BE2C (cell line): ENCODE data around the gene HIPK1.
"Not testable (repeated sequence)": the region's sequence is repeated elsewhere in the genome, so short reads cannot be mapped to it uniquely, and the experiment has no call there.

Source experiments
- DNase-seq: peaks from one replicate; pipeline ENCODE4 v3.0.0-alpha.2; 2020
- H3K27me3 ChIP-seq: fragments of 250-450 bp; sonication (Bioruptor Pico); 2 replicates; pipeline ENCODE4 v1.5.1; 2020; ENCODE audit warnings: mild to moderate bottlenecking
- H3K36me3 ChIP-seq: fragments of 250-450 bp; sonication (Bioruptor Pico); 2 replicates; pipeline ENCODE4 v1.5.1; 2020; ENCODE audit warnings: mild to moderate bottlenecking
- H3K4me1 ChIP-seq: fragments of 250-450 bp; sonication (Bioruptor Pico); 2 replicates; pipeline ENCODE4 v1.5.1; 2020
- H3K4me3 ChIP-seq: 2 replicates; pipeline ENCODE4 v1.5.1; 2011; ENCODE audit warnings: low read depth, low read length
- H3K9me3 ChIP-seq: fragments of 250-450 bp; sonication (Bioruptor Pico); 2 replicates; pipeline ENCODE4 v1.5.1; 2020
- CTCF ChIP-seq: IDR thresholded peaks from 2 replicates; pipeline ENCODE4 v1.5.1; 2012; ENCODE audit warnings: mild to moderate bottlenecking, low read depth, low read length

The HIPK1 gene

DNA sequence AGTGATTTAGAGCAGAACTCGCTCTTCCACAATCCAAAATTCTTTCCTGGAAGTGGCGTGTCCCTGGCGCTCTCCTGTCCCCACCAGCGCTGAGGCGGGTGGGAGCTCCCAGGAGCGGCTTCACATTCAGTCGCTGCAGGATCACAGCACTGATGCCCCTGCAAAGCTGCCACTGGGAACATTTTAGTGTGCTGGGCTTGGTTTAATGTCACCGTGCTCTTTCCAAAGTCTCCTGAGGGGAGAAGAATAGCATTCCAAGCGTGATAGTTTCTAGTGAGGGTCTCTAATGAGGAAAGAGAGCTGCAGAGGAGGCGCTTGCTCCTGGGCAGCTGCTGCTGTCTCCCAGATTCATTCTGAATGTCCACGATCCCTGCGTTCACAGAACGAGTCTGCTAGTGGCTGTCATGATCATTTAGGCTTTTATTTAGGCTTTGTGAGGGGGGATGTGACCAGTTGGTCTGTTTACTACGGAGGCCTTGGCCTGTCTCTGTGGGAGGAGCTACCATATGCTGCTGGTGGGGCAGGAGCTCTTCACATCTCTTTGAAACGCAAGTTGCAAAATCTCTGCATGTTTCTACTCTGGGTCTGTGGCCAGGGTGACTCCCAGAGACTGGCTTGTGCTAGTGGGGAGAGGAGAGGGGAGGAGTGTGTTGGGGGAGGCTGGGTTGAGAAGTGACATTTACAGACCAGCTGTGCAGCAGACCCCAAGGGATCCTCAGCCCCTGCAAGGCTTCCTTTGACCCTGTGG, 73.5 kb downstream of the HIPK1 start:
- DNase-seq = no peak
- Histone ChIP-seq H3K27me3 (no peaks in the 10 kb centered on the region), H3K4me3 (no peak overlapping the region), H3K9me3 (no peaks in the 10 kb centered on the region), H3K4me1 (peaks cover 5% of the 10 kb centered on the region; the same call in 1 of the 2 replicates), H3K36me3 (no peaks in the 10 kb centered on the region)
- TF ChIP-seq CTCF = no peak

GRCh38 chr1:114003431-114003830, 74.3 kb downstream of the HIPK1 start:
- no peak for DNase-seq
- no peak for TF ChIP-seq CTCF
- Histone ChIP-seq H3K36me3 (no peaks in the 10 kb centered on the region), H3K9me3 (no peaks in the 10 kb centered on the region), H3K4me3 (no peak overlapping the region), H3K4me1 (peaks cover under 1% of the 10 kb centered on the region; the same call in 1 of the 2 replicates), H3K27me3 (no peaks in the 10 kb centered on the region)

DNA sequence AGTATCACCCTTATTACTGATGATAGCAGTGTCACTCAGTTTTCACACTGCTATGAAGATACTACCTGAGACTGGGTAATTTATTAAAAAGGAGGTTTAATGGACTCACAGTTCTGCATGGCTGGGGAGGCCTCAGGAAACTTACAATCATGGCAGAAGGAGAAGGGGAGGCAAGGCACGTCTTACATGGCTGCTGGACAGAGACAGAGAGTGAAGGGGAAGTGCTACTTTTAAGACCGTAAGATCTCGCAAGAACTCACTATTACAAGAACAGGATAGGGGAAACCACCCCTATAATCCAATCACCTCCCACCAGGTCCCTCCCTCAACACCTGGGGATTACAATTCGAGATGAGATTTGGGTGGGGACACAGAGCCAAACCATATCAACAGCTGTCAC, 77.7 kb downstream of the HIPK1 start:
- not testable (repeated sequence) for H3K36me3 ChIP-seq, H3K9me3 ChIP-seq, DNase-seq, H3K4me3 ChIP-seq, H3K4me1 ChIP-seq, H3K27me3 ChIP-seq

GRCh38 chr1:114008480-114008941, 79.4 kb downstream of the HIPK1 start:
- no peaks in the 10 kb centered on the region for H3K9me3 ChIP-seq
- TF ChIP-seq CTCF = no peak
- H3K4me3 ChIP-seq = no peak overlapping the region
- no peaks in the 10 kb centered on the region for H3K36me3 ChIP-seq
- no peak for DNase-seq
- no peaks in the 10 kb centered on the region for H3K4me1 ChIP-seq
- H3K27me3 ChIP-seq = peaks cover 4% of the 10 kb centered on the region; the same call in 1 of the 2 replicates

DNA sequence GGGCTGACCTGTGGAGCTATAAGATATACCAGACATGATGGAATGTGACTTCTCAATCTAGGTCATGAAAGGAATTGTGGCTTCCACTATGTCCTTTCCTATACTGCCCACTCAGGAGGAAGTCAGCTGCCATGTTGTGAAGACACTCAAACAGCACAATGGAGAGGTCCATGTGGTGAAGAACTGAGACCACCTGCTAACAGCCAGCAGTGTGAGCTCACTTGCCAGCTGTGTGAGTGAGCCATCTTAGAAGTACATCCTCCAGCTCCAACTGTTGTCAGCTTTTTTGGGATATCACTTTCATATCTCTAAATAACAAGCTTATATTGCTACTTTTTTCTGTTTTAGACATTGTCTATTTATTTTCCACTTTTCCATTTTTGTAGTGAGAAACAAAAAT, 79.9 kb downstream of the HIPK1 start:
- peaks cover 4% of the 10 kb centered on the region; the same call in 1 of the 2 replicates for H3K27me3 ChIP-seq
- no peaks in the 10 kb centered on the region for H3K36me3 ChIP-seq
- H3K9me3 ChIP-seq = no peaks in the 10 kb centered on the region
- no peak for DNase-seq
- no peak overlapping the region for H3K4me3 ChIP-seq
- no peak for TF ChIP-seq CTCF
- no peaks in the 10 kb centered on the region for H3K4me1 ChIP-seq

GRCh38 chr1:114009393-114009792, 80.3 kb downstream of the HIPK1 start:
- DNase-seq = no peak
- Histone ChIP-seq H3K4me3 (no peak overlapping the region), H3K9me3 (no peaks in the 10 kb centered on the region), H3K27me3 (peaks cover 4% of the 10 kb centered on the region; the same call in 1 of the 2 replicates), H3K4me1 (no peaks in the 10 kb centered on the region), H3K36me3 (no peaks in the 10 kb centered on the region)
- TF ChIP-seq CTCF = no peak
